T-helper 1 cell treated with Interleukin-12 subunit alpha and Interleukin-12 subunit beta and Interleukin-4 antibody, amounts not matched to agents 30 ng/mL and 1 ng/mL, for 36 hours (primary cell): ENCODE results near the gene PBXIP1. TPM values are rescaled to one million over a fixed set of nuclear protein-coding genes. Genes with fewer than 3 reads are reported as not detected.

Source experiments
- intact Hi-C: fragments of 100-400 bp; cut with micrococcal nuclease; formaldehyde crosslinking; loops from one replicate; pipeline ENCODE4 v1.15.1; 2024
- total RNA-seq: library from RNA; stranded (reverse); gene quantifications from 2 replicates; pipeline ENCODE4 v1.2.3, GENCODE V29; 2022

Gene PBXIP1
- total RNA-seq, 1 donor from 2014 or later = 120 TPM

- intact Hi-C loops = no loop called here
Measured at GRCh38 chr1:154943649-154944400, 12.1 kb downstream of the PBXIP1 start.

GRCh38 chr1:154941333-154942013, 14.4 kb downstream of the PBXIP1 start:
- intact Hi-C loops = no loop called here

- intact Hi-C loops = no loop called here
Measured at GRCh38 chr1:154940651-154941194, 15.2 kb downstream of the PBXIP1 start.

- intact Hi-C loops = no loop called here
Measured at GRCh38 chr1:154940213-154940560, 15.7 kb downstream of the PBXIP1 start.

GRCh38 chr1:154938604-154939399, 17.1 kb downstream of the PBXIP1 start:
- intact Hi-C loops = loop anchor here (5.0 kb wide), 3 partner anchors 192 to 1017 kb away; partner anchors contain the start of genes GATAD2B and UBAP2L

GRCh38 chr1:154937988-154938386, 17.9 kb downstream of the PBXIP1 start:
- intact Hi-C loops = loop anchor here (1.0 to 5.0 kb wide), 17 partner anchors 17 to 1016 kb away; partner anchors contain the start of genes CKS1B, EFNA4, FLAD1 and GATAD2B

GRCh38 chr1:154937085-154937987, 18.6 kb downstream of the PBXIP1 start:
- intact Hi-C loops = loop anchor here (1.0 to 5.0 kb wide), 17 partner anchors 18 to 1015 kb away; partner anchors contain the start of genes CKS1B, EFNA4, FLAD1 and GATAD2B

GRCh38 chr1:154936555-154937084, 19.3 kb downstream of the PBXIP1 start, which contains the start of gene PMVK:
PMVK (minus strand) TSS chr1:154936719; CDS start chr1:154936685, 34 bp downstream.
- intact Hi-C loops = loop anchor here (1.0 to 5.0 kb wide), 20 partner anchors 19 to 1014 kb away; partner anchors contain the start of genes ADAR, CKS1B, EFNA4 and FLAD1

GRCh38 chr1:154935749-154936554, 19.9 kb downstream of the PBXIP1 start:
- intact Hi-C loops = loop anchor here (1.0 to 5.0 kb wide), 11 partner anchors 49 to 1014 kb away; partner anchors contain the start of genes ADAR, EFNA4, GATAD2B and KCNN3

GRCh38 chr1:154934358-154934948, 21.4 kb downstream of the PBXIP1 start:
- intact Hi-C loops = no loop called here

GRCh38 chr1:154931940-154932487, 23.9 kb downstream of the PBXIP1 start:
- intact Hi-C loops = no loop called here

GRCh38 chr1:154926201-154926600, 29.7 kb downstream of the PBXIP1 start:
- intact Hi-C loops = no loop called here

GRCh38 chr1:154925335-154926170, 30.3 kb downstream of the PBXIP1 start:
- intact Hi-C loops = no loop called here

- intact Hi-C loops = no loop called here
Measured at GRCh38 chr1:154923695-154924094, 32.2 kb downstream of the PBXIP1 start.

- intact Hi-C loops = no loop called here
Measured at GRCh38 chr1:154913273-154913672, 42.6 kb downstream of the PBXIP1 start.

- intact Hi-C loops = no loop called here
Measured at GRCh38 chr1:154912755-154913154, 43.1 kb downstream of the PBXIP1 start.
